Ishikawa (cell line): ENCODE measurements around the gene NMS.

Source experiments
- CEBPB ChIP-seq: IDR thresholded peaks from 2 replicates; pipeline ENCODE4 v1.6.1; 2012
- CREB1 ChIP-seq: IDR thresholded peaks from 2 replicates; pipeline ENCODE4 v1.6.1; 2012; ENCODE audit warnings: low read depth
- EGR1 ChIP-seq: IDR thresholded peaks from 2 replicates; pipeline ENCODE4 v1.6.1; 2012
- EP300 ChIP-seq: IDR thresholded peaks from 2 replicates; pipeline ENCODE4 v1.6.1; 2012; ENCODE audit warnings: borderline replicate concordance
- FOXM1 ChIP-seq: IDR thresholded peaks from 2 replicates; pipeline ENCODE4 v1.6.1; 2012; ENCODE audit warnings: low read depth, borderline replicate concordance
- MAX ChIP-seq: IDR thresholded peaks from 2 replicates; pipeline ENCODE4 v1.6.1; 2012
- NFIC ChIP-seq: IDR thresholded peaks from 2 replicates; pipeline ENCODE4 v1.6.1; 2012
- RAD21 ChIP-seq: IDR thresholded peaks from 2 replicates; pipeline ENCODE4 v1.6.1; 2012; ENCODE audit warnings: low read depth
- REST ChIP-seq: IDR thresholded peaks from 2 replicates; pipeline ENCODE4 v1.6.1; 2012; ENCODE audit warnings: low read depth, mild to moderate bottlenecking
- TAF1 ChIP-seq: IDR thresholded peaks from 2 replicates; pipeline ENCODE4 v1.6.1; 2012; ENCODE audit warnings: low read depth, mild to moderate bottlenecking
- TCF12 ChIP-seq: IDR thresholded peaks from 2 replicates; pipeline ENCODE4 v1.6.1; 2012; ENCODE audit warnings: low read depth
- TEAD4 ChIP-seq: IDR thresholded peaks from 2 replicates; pipeline ENCODE4 v1.6.1; 2012
- USF1 ChIP-seq: IDR thresholded peaks from 2 replicates; pipeline ENCODE4 v1.6.1; 2012
- YY1 ChIP-seq: IDR thresholded peaks from 2 replicates; pipeline ENCODE4 v1.6.1; 2012; ENCODE audit warnings: low read depth
- ZBTB7A ChIP-seq: IDR thresholded peaks from 2 replicates; pipeline ENCODE4 v1.6.1; 2012; ENCODE audit warnings: low read depth

The NMS gene

GRCh38 chr2:100453853-100454252 is 16.4 kb upstream of the NMS start:
- TF ChIP-seq USF1 (no peak), EP300 (no peak), CREB1 (no peak), CEBPB (no peak), EGR1 (no peak), ZBTB7A (no peak), TEAD4 (no peak), TAF1 (no peak), NFIC (no peak), REST (no peak), YY1 (no peak), RAD21 (no peak), FOXM1 (no peak), TCF12 (no peak), MAX (no peak)

- TF ChIP-seq EP300 (no peak), TCF12 (no peak), RAD21 (no peak), EGR1 (no peak), YY1 (no peak), CREB1 (no peak), USF1 (no peak), TEAD4 (no peak), FOXM1 (no peak), NFIC (no peak), ZBTB7A (no peak)
Measured at GRCh38 chr2:100460904-100461530, 9.3 kb upstream of the NMS start.

- TF ChIP-seq EGR1: no peak
- TF ChIP-seq REST: peak; percentile 97
- TF ChIP-seq TEAD4: no peak
- TF ChIP-seq NFIC: no peak
- no peak for TF ChIP-seq USF1
- peak; percentile 34; the same call in 1 of the 2 replicates for TF ChIP-seq MAX
Measured at GRCh38 chr2:100470898-100471514, 724 bp downstream of the NMS start.

GRCh38 chr2:100476606-100477005 is 6.3 kb downstream of the NMS start:
- no peak for TF ChIP-seq CEBPB
- no peak for TF ChIP-seq EP300
- TF ChIP-seq ZBTB7A: no peak
- TF ChIP-seq FOXM1: no peak
- TF ChIP-seq CREB1: no peak
- TF ChIP-seq TAF1: no peak
- TF ChIP-seq USF1: no peak
- no peak for TF ChIP-seq REST
- no peak for TF ChIP-seq NFIC
- TF ChIP-seq TCF12: no peak
- TF ChIP-seq TEAD4: no peak
- TF ChIP-seq RAD21: no peak
- no peak for TF ChIP-seq MAX
- no peak for TF ChIP-seq YY1
- TF ChIP-seq EGR1: no peak
